ENCODE measurements around the gene PHACTR2.

The PHACTR2 gene

DNA sequence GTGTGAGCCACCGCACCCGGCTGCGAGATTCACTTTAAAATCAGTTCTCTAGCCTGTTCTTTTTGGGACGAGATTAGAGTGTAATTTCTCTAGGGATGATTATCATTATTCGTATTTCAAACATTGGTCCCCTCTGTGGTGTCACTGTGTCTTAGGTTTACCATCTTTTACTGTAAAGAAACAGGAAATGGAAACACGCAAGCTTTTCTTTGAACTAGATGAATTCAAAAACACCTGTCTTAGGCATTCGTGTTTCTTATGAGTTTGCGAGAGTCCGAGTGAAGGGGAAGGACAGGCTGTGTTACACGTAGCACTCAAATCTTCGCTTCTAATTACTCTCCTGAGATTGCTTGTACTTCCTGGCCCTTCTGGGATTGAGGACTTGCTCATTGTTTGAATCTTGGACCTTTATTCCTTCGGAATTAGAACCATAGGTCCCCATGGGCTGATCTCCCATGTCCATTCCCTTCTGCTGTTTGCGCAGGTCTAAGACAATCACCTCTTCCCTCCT, 61.6 kb downstream of the PHACTR2 start:
- no peak for DNase-seq (ENCODE audit: low read depth in 1 of 2, low spot score in 1 of 2)

DNA sequence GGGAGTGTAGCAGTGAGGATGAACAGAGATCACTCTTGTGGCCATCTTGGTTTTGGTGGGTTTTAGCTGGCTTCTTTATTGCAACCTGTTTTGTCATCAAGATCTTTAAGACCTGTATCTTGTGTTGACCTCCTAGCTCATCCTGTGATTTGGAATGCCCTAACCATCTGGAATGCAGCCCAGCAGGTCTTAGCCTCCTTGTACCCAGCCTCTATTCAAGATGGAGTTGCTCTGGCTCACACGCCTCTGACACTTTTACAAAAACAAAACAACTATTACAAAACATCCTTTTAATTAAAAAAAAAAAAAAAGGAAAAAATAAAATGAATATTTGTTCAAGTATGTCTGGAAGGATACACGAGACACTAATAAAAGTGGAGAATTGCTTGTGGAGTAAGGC, 62.4 kb downstream of the PHACTR2 start:
- DNase-seq (ENCODE audit: low read depth in 1 of 2, low spot score in 1 of 2) = no peak

GRCh38 chr6:143741480-143741879, 63.7 kb downstream of the PHACTR2 start:
- no peak for DNase-seq (ENCODE audit: low read depth in 1 of 2, low spot score in 1 of 2)

DNA sequence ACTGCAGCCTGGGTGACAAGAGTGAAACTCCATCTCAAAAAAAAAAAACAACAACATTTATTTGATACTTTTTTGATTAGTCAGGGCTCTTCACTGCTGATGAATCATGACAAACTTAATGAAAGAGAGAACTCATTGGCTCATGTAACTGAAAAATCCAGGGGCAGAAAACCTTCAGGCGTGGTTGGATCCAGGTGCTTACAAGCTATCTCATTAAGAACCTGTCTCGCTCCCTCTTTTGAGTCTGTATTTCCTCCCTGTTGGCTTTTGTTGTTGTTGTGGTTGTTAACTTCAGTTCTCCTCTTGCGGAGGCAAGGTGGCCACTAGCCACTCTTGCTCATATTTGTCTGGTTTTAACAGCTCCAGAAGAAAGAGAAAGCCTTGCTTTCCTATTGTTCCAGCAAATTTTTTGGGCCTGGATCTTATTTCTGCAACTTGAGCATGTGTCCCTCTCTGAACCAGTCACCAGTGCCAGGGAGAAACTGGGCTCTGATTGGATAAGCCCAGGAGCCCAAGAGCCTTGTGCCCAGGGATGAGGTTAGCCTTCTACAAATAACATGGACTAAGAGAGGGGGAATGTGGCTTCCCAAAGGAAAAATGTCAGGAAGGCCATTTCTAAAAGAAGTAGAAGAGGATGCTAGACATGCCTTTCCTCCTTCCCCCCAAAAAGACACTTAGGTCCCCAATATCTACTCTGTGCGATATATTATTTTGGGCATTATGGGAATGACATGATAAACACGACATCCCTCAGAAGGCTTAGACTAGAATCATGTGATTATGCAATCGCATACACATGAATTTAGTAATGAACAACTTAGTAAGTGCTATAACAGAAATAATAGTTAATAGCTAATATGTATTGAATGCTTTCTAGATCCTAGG, 64.5 kb downstream of the PHACTR2 start:
- DNase-seq (ENCODE audit: low read depth in 1 of 2, low spot score in 1 of 2) = no peak

DNA sequence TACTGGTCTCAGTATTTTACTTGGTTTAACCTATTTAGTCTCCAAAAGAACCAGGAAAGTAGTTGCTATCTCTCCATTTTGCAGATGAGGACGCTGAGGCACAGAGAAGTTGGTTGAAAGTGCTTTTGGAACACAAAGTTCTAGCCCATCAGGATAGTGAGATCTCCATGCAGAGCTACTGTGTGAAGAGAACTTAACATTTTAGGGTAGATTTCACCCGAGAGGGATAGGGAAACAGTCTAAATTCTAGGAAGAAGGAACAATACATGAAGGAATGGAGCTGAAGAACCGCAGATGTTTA, 65.1 kb downstream of the PHACTR2 start:
- no peak for DNase-seq (ENCODE audit: low read depth in 1 of 2, low spot score in 1 of 2)

GRCh38 chr6:143743301-143744166, 65.8 kb downstream of the PHACTR2 start:
- no peak for DNase-seq (ENCODE audit: low read depth in 1 of 2, low spot score in 1 of 2)

GRCh38 chr6:143744551-143745165, 66.9 kb downstream of the PHACTR2 start:
- no peak for DNase-seq (ENCODE audit: low read depth in 1 of 2, low spot score in 1 of 2)

DNA sequence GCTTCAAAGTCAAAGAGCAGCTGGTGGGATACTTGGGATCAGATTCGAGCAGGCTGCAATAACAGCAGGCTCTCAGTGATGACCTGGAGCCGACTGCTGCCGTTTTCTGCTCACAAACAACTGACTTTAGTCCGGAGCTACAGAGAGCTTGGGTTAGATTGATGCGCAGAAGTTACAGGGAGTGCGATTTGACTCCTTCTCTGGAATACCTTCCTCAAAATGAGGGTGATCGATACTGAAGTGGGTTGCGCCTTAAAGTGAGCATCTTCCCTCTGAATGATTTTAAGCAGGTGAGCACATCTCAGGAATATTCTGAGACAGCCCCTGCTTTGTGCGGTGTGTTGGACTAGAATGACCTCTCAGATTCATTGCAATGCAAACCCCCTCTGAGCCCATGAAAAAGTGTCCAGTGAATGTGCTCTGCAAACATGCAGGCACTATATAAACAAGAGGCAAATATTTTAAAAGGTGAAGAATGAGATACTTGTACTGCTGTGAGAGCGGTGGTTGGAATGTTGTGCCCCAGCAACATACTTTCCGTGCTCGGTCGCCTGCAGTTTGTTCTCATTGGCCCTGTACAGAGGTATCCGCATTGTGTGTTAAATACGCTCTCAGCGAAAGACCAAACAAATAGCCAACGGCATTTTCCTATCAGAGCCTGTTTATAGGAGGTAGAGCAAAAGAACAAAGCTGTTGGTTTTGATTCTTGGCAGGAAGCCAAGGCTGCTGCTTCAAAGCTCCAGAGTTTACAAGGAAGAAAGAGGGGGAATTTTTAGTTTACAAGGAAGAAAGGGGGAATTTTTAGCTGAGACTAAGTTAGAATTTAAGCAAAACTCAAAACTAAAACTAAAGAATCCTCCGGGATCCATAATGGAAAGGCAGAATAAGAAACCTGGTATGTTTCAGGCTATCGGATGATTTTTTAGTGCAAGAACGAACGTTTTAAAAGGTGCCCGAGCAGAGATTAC, 67.7 kb downstream of the PHACTR2 start:
- no peak for DNase-seq (ENCODE audit: low read depth in 1 of 2, low spot score in 1 of 2)

DNA sequence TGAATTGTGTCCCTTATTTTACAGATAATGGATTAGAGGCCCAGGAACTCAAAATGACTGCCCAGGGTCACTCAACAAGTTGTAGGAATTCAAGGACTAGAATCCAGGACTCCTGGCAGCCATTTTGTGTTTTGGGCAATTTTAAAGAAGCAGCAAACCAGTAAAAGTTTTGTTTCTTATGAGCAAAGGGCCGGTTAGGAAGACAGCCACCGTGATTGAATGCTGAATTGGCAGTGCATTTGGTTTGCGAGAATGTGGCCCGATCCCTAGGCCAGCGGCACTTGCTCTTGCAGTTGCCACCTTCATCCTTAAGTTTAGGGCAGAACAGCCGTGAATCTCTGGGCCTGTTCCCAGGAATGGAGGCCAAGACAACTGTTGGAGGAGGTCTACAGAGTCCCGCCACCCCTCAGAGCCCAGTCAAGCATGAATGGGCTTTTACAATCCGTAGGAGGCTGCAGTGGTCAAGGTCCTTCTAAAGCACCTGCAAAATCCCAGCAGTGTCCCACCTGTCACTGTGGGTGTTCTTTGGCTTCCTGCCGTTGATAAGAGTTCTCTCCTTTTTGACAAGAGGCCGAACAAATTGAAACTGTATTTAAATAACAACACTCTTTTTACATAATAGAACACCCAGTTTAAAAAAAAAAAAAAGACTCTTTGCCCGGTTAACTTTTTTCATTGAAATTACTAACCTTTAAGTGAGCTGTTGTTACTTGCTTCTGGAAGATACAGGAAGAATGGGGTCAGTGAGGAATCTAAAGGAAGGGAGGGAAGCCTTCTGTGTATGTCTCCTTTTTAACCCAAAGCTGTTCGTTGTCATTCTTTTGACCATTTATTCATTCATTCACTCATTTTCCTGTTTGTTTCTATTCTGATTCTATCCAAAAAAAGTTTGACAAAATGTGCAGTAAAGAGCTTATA, 68.7 kb downstream of the PHACTR2 start:
- no peak for DNase-seq (ENCODE audit: low read depth in 1 of 2, low spot score in 1 of 2)

DNA sequence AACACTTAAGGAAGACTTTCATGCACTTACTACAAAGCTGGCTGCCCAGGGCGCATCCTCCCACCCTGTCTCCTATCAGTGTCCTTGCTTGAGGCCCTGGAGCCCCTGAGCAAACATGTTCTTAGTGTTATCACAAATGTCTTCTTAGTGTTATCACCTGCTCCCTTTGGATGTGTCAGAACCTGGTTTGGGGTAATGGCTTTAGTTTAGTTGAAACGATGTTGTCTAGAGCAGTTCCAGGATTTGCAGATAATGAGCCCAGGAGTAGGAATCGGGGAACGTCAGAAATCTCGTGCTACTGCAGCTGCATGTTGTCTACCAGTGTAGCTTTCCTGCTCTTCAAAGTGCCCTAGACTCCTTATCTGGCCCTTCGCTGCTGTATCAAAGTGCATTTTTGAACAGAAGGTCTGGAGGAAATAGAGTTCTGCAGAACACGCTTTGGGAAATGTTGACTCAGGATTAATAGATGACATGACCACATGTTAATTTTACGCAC, 69.6 kb downstream of the PHACTR2 start:
- no peak for DNase-seq (ENCODE audit: low read depth in 1 of 2, low spot score in 1 of 2)

DNA sequence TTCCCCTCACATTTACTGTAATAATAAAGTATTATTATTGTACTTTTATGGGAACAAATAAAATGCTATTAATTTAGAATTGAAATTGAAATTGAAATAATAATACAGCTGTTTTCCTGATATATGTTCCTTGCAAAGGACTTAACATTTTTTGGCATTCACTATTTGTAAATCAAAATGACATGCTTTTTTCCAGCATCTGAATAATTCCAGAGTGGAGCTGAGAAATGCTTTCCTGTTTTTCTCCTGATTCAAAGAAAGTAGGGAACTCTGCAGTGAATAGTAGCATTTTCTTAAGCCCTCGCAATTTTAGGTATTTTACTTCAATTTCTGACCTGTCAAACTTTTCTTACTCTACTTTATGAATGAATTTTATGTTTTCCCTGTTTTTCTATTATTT, 72.1 kb downstream of the PHACTR2 start:
- DNase-seq (ENCODE audit: low read depth in 1 of 2, low spot score in 1 of 2) = no peak

DNA sequence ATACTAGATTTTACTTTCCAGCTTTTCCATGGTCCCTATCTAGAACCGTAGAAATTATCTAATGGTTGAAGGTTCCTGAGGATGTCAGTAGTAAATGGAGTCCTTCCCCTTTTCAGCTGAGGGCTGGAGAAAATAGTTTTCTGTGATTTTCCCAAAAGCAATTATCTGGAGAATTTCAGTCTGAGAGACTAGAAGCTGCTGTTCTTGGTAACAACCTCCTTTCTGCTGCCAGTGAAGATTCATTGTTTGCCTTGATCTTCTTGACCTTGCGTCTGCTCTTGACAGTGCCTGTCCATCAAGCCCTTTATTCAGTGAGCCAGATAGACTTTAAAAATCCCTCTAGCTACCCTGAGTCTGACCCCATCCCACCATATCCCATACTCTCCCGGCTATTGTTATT, 73.1 kb downstream of the PHACTR2 start:
- no peak for DNase-seq (ENCODE audit: low read depth in 1 of 2, low spot score in 1 of 2)

GRCh38 chr6:143752459-143752858, 74.7 kb downstream of the PHACTR2 start:
- no peak for DNase-seq (ENCODE audit: low read depth in 1 of 2, low spot score in 1 of 2)

- no peak for DNase-seq (ENCODE audit: low read depth in 1 of 2, low spot score in 1 of 2)
These were observed 75.9 kb downstream of the PHACTR2 start for GRCh38 chr6:143753678-143754077.

DNA sequence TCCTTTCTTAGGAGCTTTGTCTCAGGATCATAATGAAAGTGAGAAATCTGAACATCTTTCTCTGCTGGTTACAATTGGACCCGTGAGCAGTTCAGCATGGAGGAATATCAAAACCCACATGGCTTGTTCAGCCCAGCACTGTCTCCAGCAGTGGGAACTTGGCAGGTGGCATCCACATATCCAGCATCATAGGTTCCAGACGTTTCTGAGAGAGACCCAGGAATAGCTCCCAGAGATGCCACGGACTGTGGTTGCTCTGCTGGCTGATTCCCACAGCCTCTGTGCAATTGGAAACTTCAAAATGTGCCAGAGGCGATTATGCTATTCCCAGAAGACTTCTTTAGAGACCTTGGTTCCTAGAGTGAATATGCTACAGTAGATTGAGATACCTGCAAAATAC, 76.4 kb downstream of the PHACTR2 start:
- no peak for DNase-seq (ENCODE audit: low read depth in 1 of 2, low spot score in 1 of 2)

DNA sequence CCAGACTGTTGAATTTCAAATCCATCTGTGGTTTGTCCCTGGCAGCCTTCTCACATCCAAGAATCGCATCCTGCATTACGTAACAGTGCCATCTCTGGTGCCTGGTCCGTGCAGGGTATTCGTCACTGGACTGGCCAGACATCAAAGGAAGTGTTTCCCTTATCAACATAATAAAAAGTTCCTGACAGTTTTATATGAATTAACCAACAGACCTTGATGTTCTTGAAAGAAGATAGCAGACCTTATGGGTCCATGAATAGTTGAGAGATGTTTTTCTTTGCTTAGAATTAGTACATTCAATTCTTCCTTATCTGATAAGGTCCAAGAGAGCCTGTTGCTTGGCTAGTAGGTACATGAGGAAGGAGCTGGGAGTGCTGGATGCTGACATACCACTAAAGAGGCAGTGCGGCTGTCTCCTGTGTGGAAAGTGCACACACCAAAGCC, 77.6 kb downstream of the PHACTR2 start:
- DNase-seq (ENCODE audit: low read depth in 1 of 2, low spot score in 1 of 2) = no peak

- DNase-seq (ENCODE audit: low read depth in 1 of 2, low spot score in 1 of 2) = no peak
These were observed 79.6 kb downstream of the PHACTR2 start for GRCh38 chr6:143757346-143757832.

DNA sequence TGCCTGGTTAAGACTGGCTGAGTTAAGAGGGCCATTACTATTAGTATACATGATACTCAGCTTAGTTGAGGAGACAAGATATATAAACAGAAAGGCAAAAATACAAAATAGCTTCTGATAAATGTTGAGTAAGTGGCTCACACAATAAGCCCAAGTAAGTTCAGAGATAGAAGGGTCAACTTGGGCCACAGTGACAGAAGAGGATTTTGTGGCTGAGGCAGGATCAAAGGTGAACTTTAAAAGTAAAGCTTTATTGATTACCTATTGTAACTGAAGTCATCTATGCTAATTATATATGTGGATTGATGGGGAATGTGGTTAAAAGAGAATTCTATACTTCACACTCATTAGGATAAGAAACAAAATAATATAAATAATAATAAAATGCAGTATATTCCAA, 80.8 kb downstream of the PHACTR2 start:
- no peak for DNase-seq (ENCODE audit: low read depth in 1 of 2, low spot score in 1 of 2)

- DNase-seq (ENCODE audit: low read depth in 1 of 2, low spot score in 1 of 2) = no peak
These were observed 81.9 kb downstream of the PHACTR2 start for GRCh38 chr6:143759666-143760065.
